Keratinocyte (primary cell): ENCODE data around the gene KCNQ2. TPM values are rescaled to one million over a fixed set of nuclear protein-coding genes. Genes with fewer than 3 reads are reported as not detected.
A peak's percentile ranks its signal among the peaks of the same experiment; 100 is the strongest.

Experiments
- DNase-seq: peaks from one replicate; pipeline ENCODE4 v3.0.0-alpha.2; 2011; ENCODE audit warnings: low read depth, missing footprints, low spot score
- FAIRE-seq: peaks from 2 replicates; lab custom pipeline; 2011; peaks lifted over from hg19 to GRCh38; lab: Jason Lieb, UNC
- H2AFZ ChIP-seq: 2 replicates; pipeline ENCODE4 v1.6.0; 2012; ENCODE audit warnings: low read length, control low read depth, inconsistent platforms; ENCODE audit not compliant: control insufficient read depth
- H3K27ac ChIP-seq: 2 replicates; pipeline ENCODE4 v1.5.1; 2011; ENCODE audit warnings: low read length; ENCODE audit not compliant: control insufficient read depth, insufficient read depth
- H3K27me3 ChIP-seq: 3 replicates; pipeline ENCODE4 v1.6.0; 2011; ENCODE audit warnings: low read length; ENCODE audit not compliant: control insufficient read depth, insufficient read depth; ENCODE audit errors: extremely low read depth
- H3K36me3 ChIP-seq, 2 experiments: 2 replicates in 1 of 2; 3 replicates in 1 of 2; pipeline ENCODE4 v1.5.1; 2011; ENCODE audit warnings: low read length in 2 of 2, mild to moderate bottlenecking in 1 of 2; ENCODE audit not compliant: control insufficient read depth in 2 of 2, insufficient read depth in 2 of 2; ENCODE audit errors: extremely low read depth in 1 of 2
- H3K4me1 ChIP-seq: 3 replicates; pipeline ENCODE4 v1.5.1; 2011; ENCODE audit warnings: low read length; ENCODE audit not compliant: control insufficient read depth, insufficient read depth; ENCODE audit errors: extremely low read depth
- H3K4me2 ChIP-seq: 3 replicates; pipeline ENCODE4 v1.6.0; 2011; ENCODE audit warnings: low read depth, low read length; ENCODE audit not compliant: control insufficient read depth, insufficient read depth; ENCODE audit errors: extremely low read depth
- H3K4me3 ChIP-seq, 3 experiments: fragments of 200-600 bp in 1 of 3; sonication (generic) in 1 of 3; 2 replicates in 2 of 3; 3 replicates in 1 of 3; pipeline ENCODE4 v1.5.1; 2011 to 2016; ENCODE audit warnings: low read length in 3 of 3, mild to moderate bottlenecking in 3 of 3, control low read depth in 2 of 3, inconsistent platforms in 1 of 3, low read depth in 1 of 3, mixed read lengths in 1 of 3, mixed run types in 1 of 3, moderate library complexity in 1 of 3; ENCODE audit not compliant: control insufficient read depth in 2 of 3, insufficient read depth in 2 of 3; ENCODE audit errors: extremely low read depth in 1 of 3
- H3K79me2 ChIP-seq: 2 replicates; pipeline ENCODE4 v1.6.0; 2012; ENCODE audit warnings: low read length; ENCODE audit not compliant: control insufficient read depth, insufficient read depth
- H3K9ac ChIP-seq: 3 replicates; pipeline ENCODE4 v1.6.0; 2011; ENCODE audit warnings: low read length; ENCODE audit not compliant: control insufficient read depth, insufficient read depth; ENCODE audit errors: extremely low read depth
- H3K9me1 ChIP-seq: 3 replicates; pipeline ENCODE4 v1.6.0; 2011; ENCODE audit warnings: low read length; ENCODE audit not compliant: control insufficient read depth, insufficient read depth; ENCODE audit errors: extremely low read depth
- H3K9me3 ChIP-seq: 2 replicates; pipeline ENCODE4 v1.5.1; 2012; ENCODE audit warnings: low read depth, low read length; ENCODE audit not compliant: control insufficient read depth
- H4K20me1 ChIP-seq: 3 replicates; pipeline ENCODE4 v1.6.0; 2011; ENCODE audit warnings: low read length; ENCODE audit not compliant: control insufficient read depth, insufficient read depth; ENCODE audit errors: extremely low read depth
- EZH2 ChIP-seq: IDR thresholded peaks from one replicate; pipeline ENCODE4 v1.6.1; 2012; ENCODE audit warnings: inconsistent platforms, mild to moderate bottlenecking, low read length, moderate library complexity
- dilution Hi-C: fragments of 300-500 bp; cut with MboI; formaldehyde crosslinking; loops from one replicate; pipeline ENCODE4 v1.7.0; 2020; ENCODE audit warnings: low sequenced_read_pairs; ENCODE audit not compliant: extremely low pct_ligation_motif_present
- polyA plus RNA-seq, 5 experiments: library from polyadenylated mRNA; depleted of rRNA in 3 of 5; stranded (reverse) in 3 of 5; stranded (forward) in 1 of 5; unstranded in 1 of 5; fragments of >200 nt; gene quantifications; 1 replicate in 1 of 5; 2 replicates in 3 of 5; 3 replicates in 1 of 5; pipeline versions ENCODE4 v1.2.1 to v1.2.3, GENCODE V29; 2011 to 2012; ENCODE audit warnings: missing spikeins in 2 of 5, low read depth in 1 of 5, low replicate concordance in 1 of 5
- TF ChIP-seq, protein P1 (sequence below), 3 experiments: IDR thresholded peaks in 1 of 3; conservative IDR thresholded peaks in 1 of 3; optimal IDR thresholded peaks in 1 of 3; 2 replicates in 2 of 3; 3 replicates in 1 of 3; pipeline versions ENCODE3 to v1.5.1; 2011; ENCODE audit warnings: low read length in 3 of 3, mild to moderate bottlenecking in 3 of 3, moderate library complexity in 2 of 3, control low read depth in 1 of 3, inconsistent platforms in 1 of 3; ENCODE audit not compliant: insufficient read depth in 2 of 3; ENCODE audit errors: extremely low read depth in 1 of 3

The KCNQ2 gene
- polyA plus RNA-seq, 1 donor (not counting 4 experiments of a cell fraction or from before 2014, with no cell fraction given) = not detected

GRCh38 chr20:63435552-63435951 lies 36.9 kb downstream of the KCNQ2 start:
- no peaks in the 10 kb centered on the region for H3K9me1 ChIP-seq
- H3K79me2 ChIP-seq = no peaks in the 10 kb centered on the region
- H2AFZ ChIP-seq = no peak overlapping the region
- dilution Hi-C loops = no loop called here
- no peak overlapping the region for H3K4me2 ChIP-seq
- no peaks in the 10 kb centered on the region for H3K36me3 ChIP-seq
- H3K4me3 ChIP-seq = no peak overlapping the region
- no peak overlapping the region for H3K27ac ChIP-seq
- H3K4me1 ChIP-seq = no peaks in the 10 kb centered on the region
- FAIRE-seq = no peak
- no peaks in the 10 kb centered on the region for H3K27me3 ChIP-seq
- H3K9ac ChIP-seq = no peak overlapping the region
- H4K20me1 ChIP-seq = no peaks in the 10 kb centered on the region
- no peak for DNase-seq
- H3K9me3 ChIP-seq = no peaks in the 10 kb centered on the region
- TF ChIP-seq, protein P1, sequence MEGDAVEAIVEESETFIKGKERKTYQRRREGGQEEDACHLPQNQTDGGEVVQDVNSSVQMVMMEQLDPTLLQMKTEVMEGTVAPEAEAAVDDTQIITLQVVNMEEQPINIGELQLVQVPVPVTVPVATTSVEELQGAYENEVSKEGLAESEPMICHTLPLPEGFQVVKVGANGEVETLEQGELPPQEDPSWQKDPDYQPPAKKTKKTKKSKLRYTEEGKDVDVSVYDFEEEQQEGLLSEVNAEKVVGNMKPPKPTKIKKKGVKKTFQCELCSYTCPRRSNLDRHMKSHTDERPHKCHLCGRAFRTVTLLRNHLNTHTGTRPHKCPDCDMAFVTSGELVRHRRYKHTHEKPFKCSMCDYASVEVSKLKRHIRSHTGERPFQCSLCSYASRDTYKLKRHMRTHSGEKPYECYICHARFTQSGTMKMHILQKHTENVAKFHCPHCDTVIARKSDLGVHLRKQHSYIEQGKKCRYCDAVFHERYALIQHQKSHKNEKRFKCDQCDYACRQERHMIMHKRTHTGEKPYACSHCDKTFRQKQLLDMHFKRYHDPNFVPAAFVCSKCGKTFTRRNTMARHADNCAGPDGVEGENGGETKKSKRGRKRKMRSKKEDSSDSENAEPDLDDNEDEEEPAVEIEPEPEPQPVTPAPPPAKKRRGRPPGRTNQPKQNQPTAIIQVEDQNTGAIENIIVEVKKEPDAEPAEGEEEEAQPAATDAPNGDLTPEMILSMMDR (optimal IDR thresholded peaks at IDR 0.05 in 1 of 3, IDR thresholded peaks at IDR 0.05 in 1 of 3, conservative IDR thresholded peaks at IDR 0.05 in 1 of 3; ENCODE audit: extremely low read depth in 1 of 3, insufficient read depth in 2 of 3, low read length in 3 of 3) = no peak
- TF ChIP-seq EZH2 = no peak

DNA sequence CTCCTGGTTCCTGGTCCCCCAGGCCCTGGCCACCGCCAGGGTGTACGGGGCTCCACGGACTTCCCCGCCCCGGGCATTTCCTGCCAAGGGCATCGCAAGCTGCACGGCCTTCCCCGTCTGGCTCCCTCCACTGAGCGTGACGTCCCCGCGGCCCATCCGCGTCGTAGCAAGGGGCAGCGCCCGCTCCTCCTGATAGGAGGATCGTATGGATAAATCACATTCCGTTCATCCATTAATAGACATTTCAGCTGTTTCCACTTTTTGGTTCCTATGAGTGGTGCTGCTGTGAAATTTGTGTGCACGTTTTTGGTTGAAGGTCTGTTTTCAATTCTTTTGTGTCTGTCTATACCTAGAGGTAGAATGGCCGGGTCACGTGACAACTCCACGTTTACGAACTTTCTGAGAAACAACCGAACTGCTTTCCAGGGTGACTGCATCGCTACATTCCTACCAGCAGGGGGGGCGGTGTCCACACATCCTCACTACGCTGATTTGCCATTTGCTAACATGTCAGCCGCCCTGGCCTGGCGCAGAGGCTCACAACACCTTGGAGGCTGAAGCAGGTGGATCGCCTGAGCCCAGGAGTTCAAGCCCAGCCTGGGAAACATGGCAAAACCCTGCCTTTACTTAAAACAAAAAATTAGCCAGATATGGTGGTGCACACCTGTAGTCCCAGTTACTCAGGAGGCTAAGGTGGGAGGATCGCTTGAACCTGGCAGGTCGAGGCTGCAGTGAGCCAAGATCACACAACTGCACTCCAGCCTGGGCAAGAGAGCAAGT lies 37.7 kb downstream of the KCNQ2 start:
- TF ChIP-seq, protein P1 (optimal IDR thresholded peaks at IDR 0.05 in 1 of 3, IDR thresholded peaks at IDR 0.05 in 1 of 3, conservative IDR thresholded peaks at IDR 0.05 in 1 of 3; ENCODE audit: extremely low read depth in 1 of 3, insufficient read depth in 2 of 3, low read length in 3 of 3) = peak; percentile 65 to 89 (median 69)
- TF ChIP-seq EZH2 = no peak
- Histone ChIP-seq H2AFZ (no peak overlapping the region), H3K36me3 (no peaks in the 10 kb centered on the region), H4K20me1 (no peaks in the 10 kb centered on the region), H3K9me1 (no peaks in the 10 kb centered on the region), H3K4me3 (no peak overlapping the region), H3K27ac (no peak overlapping the region), H3K27me3 (peaks cover 4% of the 10 kb centered on the region), H3K9ac (no peak overlapping the region), H3K9me3 (no peaks in the 10 kb centered on the region), H3K4me1 (no peaks in the 10 kb centered on the region), H3K4me2 (no peak overlapping the region), H3K79me2 (no peaks in the 10 kb centered on the region)
- DNase-seq = no peak
- dilution Hi-C loops = no loop called here
- peak; percentile 34 for FAIRE-seq
